LNCaP clone FGC (cell line): ENCODE data around the gene OST4.

Source experiments
- DNase-seq: peaks from one replicate; pipeline ENCODE4 v3.0.0-alpha.2; 2011; ENCODE audit warnings: low read depth
- H3K4me3 ChIP-seq: 2 replicates; pipeline ENCODE4 v1.5.1; 2011; ENCODE audit warnings: mild to moderate bottlenecking, low read depth, low read length, control low read depth
- TF ChIP-seq, protein P1 (sequence below): IDR thresholded peaks from 2 replicates; pipeline ENCODE4 v1.5.1; 2012; ENCODE audit warnings: mild to moderate bottlenecking; ENCODE audit not compliant: control insufficient read depth, insufficient read depth; ENCODE audit errors: extremely low read depth

The OST4 gene

GRCh38 chr2:27040282-27040681, 31.2 kb downstream of the OST4 start:
- no peak overlapping the region for H3K4me3 ChIP-seq
- TF ChIP-seq, protein P1, sequence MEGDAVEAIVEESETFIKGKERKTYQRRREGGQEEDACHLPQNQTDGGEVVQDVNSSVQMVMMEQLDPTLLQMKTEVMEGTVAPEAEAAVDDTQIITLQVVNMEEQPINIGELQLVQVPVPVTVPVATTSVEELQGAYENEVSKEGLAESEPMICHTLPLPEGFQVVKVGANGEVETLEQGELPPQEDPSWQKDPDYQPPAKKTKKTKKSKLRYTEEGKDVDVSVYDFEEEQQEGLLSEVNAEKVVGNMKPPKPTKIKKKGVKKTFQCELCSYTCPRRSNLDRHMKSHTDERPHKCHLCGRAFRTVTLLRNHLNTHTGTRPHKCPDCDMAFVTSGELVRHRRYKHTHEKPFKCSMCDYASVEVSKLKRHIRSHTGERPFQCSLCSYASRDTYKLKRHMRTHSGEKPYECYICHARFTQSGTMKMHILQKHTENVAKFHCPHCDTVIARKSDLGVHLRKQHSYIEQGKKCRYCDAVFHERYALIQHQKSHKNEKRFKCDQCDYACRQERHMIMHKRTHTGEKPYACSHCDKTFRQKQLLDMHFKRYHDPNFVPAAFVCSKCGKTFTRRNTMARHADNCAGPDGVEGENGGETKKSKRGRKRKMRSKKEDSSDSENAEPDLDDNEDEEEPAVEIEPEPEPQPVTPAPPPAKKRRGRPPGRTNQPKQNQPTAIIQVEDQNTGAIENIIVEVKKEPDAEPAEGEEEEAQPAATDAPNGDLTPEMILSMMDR: no peak
- DNase-seq: no peak

DNA sequence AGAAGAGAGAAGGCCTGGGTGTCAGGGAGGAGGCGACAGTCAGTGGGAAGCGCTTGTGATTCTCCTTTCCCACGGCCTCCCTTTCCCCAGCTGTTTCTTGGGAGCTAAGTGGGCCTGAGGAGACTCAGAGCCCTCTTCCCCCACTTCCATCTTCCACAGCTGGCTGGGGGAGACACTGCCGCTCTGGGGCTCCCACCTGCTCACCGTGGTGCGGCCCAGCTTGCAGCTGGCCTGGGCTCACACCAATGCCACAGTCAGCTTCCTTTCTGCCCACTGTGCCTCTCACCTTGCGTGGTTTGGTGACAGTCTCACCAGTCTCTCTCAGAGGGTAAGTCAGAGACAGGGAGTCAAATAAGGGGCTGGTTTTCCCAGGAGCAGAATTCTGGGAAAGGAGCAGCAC, 31.6 kb downstream of the OST4 start:
- no peak for DNase-seq
- TF ChIP-seq, protein P1: no peak
- no peak overlapping the region for H3K4me3 ChIP-seq

DNA sequence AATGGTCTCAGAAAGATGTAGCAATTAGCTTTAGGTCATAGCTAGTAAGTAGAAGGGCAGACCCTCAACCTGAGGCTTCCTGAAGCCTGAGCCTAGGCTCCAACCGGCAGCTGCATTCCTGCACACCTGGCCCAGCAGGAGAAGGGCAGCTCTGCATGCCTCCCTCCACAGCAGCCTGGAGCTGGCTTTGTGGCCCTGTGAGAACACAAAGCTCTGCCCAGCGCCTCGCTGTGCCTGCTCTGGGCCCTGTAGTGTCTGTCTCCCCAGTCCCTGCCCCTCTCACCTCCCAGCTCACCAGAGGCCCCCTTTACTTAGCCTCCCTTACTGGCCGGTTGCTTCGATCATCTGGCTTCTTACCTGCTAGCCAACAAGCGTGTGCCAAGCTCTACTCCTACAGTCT, 32.0 kb downstream of the OST4 start:
- TF ChIP-seq, protein P1: no peak
- no peak overlapping the region for H3K4me3 ChIP-seq

GRCh38 chr2:27038631-27039339, 32.7 kb downstream of the OST4 start:
- no peak overlapping the region for H3K4me3 ChIP-seq
- TF ChIP-seq, protein P1: no peak
- DNase-seq: no peak

More for the DNA sequence above, 32.0 kb downstream of the OST4 start:
- no peak for DNase-seq

- TF ChIP-seq, protein P1: no peak
- DNase-seq: no peak
- no peak overlapping the region for H3K4me3 ChIP-seq
These were observed 33.4 kb downstream of the OST4 start for GRCh38 chr2:27038012-27038411.

DNA sequence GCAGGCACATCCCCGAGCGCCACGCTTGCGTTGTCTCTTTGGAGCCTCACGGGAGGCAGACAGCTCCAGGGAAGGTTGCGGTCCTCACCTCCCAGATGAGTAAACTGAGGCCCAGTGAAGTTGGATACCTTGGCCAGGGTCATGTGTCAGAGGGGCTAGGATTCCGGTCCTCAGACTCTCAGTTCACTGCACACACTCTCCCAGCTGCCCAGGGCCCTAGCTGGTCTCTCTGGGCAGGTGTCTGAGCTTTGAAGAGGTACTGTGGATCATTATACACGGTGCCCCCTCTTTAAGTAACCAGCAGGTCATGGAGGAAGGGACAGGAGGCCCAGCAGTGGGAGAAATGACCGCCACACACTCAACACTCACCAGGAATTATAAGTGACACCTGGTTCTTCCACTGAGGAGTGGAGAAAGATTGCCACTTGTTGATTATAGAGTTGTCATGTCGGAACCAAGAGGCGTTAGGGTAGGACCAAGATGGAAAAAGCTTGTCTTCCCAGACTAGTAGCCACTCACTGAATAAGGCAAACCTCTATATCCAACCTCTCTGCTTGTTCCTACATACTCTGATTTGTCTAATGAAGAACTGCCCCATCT, 38.1 kb downstream of the OST4 start:
- DNase-seq: no peak
- peak overlapping the region; percentile 90 for H3K4me3 ChIP-seq
- TF ChIP-seq, protein P1: no peak
